ENCODE measurements around the gene HECTD4.
A peak's percentile ranks its signal among the peaks of the same experiment; 100 is the strongest.
"Not testable (repeated sequence)": the region's sequence is repeated elsewhere in the genome, so short reads cannot be mapped to it uniquely, and the experiment has no call there.

Gene HECTD4

DNA sequence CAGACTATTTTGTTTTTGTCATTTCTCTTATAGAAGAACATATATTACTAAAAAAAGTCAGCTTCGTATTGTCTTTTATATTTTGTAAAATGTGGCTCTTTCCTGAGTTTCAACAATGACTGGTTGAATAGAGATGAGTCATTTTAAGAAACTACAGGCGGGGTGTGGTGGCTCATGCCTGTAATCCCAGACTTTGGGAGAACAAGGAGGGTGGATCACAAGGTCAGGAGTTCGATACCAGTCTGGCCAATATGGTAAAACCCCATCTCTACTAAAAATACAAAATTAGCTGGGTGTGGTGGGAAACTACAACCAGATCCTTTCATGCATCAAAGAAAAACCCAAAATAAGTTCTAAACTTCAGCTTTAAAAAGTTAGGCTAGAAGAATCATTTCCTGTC is 28.8 kb downstream of the HECTD4 start:
- no peaks in the 10 kb centered on the region for H3K27me3 ChIP-seq (ENCODE audit: control insufficient read depth, insufficient read depth, low read length)
- H3K9ac ChIP-seq (ENCODE audit: low read depth, low read length), result no peak overlapping the region
- H3K36me3 ChIP-seq (ENCODE audit: control insufficient read depth, insufficient read depth, low read length), result no peaks in the 10 kb centered on the region
- H3K9me3 ChIP-seq (ENCODE audit: control insufficient read depth, insufficient read depth, low read length), result no peaks in the 10 kb centered on the region
- no peak overlapping the region for H3K4me3 ChIP-seq (ENCODE audit: low read depth, low read length)
- H3K4me1 ChIP-seq (ENCODE audit: control insufficient read depth, insufficient read depth, low read length), result peaks cover 9% of the 10 kb centered on the region; the same call in 1 of the 2 replicates
- H3K27ac ChIP-seq (ENCODE audit: low read depth, low read length), result no peak overlapping the region

DNA sequence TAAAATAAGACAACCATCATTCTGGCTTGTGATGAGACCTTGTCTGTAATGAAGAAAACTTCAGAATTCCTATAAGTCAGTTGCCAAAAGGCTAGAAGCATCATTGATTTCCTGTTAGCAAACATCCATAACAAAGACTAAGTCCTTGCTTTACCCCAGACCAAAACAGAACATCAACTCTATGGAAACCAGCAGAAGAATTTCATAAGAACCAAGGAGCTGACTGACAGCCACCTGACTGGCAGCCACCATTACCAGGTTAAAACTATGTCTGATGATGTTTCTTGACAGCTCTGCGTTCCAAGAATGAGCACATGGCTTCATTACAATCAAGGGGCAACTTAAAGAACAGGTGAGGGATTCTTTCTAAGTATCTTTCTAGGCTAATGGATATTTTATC is 29.3 kb downstream of the HECTD4 start:
- Histone ChIP-seq H3K27ac (ENCODE audit: low read depth, low read length) (peak overlapping the region; percentile 40), H3K36me3 (ENCODE audit: control insufficient read depth, insufficient read depth, low read length) (no peaks in the 10 kb centered on the region), H3K27me3 (ENCODE audit: control insufficient read depth, insufficient read depth, low read length) (no peaks in the 10 kb centered on the region), H3K9ac (ENCODE audit: low read depth, low read length) (no peak overlapping the region), H3K4me1 (ENCODE audit: control insufficient read depth, insufficient read depth, low read length) (peaks cover 9% of the 10 kb centered on the region; the same call in 1 of the 2 replicates), H3K4me3 (ENCODE audit: low read depth, low read length) (no peak overlapping the region), H3K9me3 (ENCODE audit: control insufficient read depth, insufficient read depth, low read length) (no peaks in the 10 kb centered on the region)

DNA sequence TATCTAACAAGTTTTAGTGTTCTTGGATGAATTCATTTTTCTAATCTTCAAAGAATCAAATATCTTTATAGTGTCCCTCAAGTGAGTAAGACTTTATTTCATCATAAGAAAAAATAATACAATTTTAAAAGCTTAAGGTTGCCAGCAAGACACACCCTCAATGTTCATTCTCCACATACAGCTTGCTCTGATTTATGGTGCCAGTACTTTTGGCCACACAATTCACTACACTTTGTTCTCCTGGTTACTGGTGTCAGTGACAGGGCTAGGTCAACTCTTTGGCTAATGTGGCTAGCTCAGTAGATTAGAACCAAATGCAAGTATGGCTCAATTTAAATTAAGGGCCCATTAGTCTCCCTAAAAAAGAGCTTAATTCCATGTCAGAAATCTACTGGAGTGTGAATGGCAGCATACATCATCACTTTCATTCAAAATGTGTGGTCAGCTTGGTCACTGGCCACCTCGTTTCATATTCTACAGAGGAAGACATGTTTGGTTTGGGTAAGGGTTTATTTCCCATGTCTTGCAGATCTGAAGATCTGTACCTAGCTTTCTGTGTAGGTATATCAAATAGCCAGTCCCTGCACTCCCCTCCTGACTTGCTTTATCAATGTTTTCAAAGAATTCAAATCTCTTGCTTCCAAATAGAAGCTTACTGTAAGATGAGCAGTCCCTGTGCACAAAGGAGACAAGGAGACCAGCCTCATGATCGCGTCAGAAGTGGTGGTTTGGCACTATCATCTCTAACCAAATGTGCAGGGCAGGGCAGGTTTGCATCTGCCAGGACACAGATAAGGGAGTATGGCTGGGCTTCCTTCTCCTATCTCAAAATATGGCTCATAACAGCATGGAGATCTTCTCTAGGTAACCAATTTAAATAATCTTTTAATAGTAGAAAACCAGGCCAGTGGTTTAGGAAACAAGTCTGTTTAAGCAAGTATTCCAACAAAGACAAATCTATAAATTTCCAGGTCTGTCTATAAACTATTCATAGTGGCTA is 31.3 kb downstream of the HECTD4 start:
- Histone ChIP-seq H3K27me3 (ENCODE audit: control insufficient read depth, insufficient read depth, low read length) (no peaks in the 10 kb centered on the region), H3K36me3 (ENCODE audit: control insufficient read depth, insufficient read depth, low read length) (no peaks in the 10 kb centered on the region), H3K27ac (ENCODE audit: low read depth, low read length) (no peak overlapping the region), H3K4me3 (ENCODE audit: low read depth, low read length) (no peak overlapping the region), H3K4me1 (ENCODE audit: control insufficient read depth, insufficient read depth, low read length) (peaks cover 27% of the 10 kb centered on the region), H3K9ac (ENCODE audit: low read depth, low read length) (no peak overlapping the region), H3K9me3 (ENCODE audit: control insufficient read depth, insufficient read depth, low read length) (no peaks in the 10 kb centered on the region)

DNA sequence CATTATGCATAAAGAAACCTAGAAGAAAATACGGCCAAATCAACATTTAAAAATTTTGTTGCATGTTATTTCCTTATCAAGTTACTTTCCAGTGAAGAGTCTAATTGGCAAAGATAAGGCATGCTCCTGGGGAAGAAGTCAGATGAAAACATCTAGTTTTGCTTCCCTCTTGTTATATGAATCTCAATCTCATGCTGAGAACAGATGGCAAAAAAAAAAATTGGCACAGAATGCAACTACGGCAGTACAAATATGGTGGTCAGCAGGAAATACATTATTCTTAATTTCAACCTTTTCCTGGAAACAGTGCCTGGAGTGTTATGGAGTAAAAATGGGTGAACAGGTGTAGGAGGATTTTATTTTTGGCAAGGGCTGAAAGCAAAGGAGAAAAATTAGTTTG is 32.8 kb downstream of the HECTD4 start:
- no peak overlapping the region for H3K27ac ChIP-seq (ENCODE audit: low read depth, low read length)
- no peaks in the 10 kb centered on the region for H3K36me3 ChIP-seq (ENCODE audit: control insufficient read depth, insufficient read depth, low read length)
- H3K9me3 ChIP-seq (ENCODE audit: control insufficient read depth, insufficient read depth, low read length), result no peaks in the 10 kb centered on the region
- no peaks in the 10 kb centered on the region for H3K27me3 ChIP-seq (ENCODE audit: control insufficient read depth, insufficient read depth, low read length)
- peaks cover 29% of the 10 kb centered on the region for H3K4me1 ChIP-seq (ENCODE audit: control insufficient read depth, insufficient read depth, low read length)
- H3K4me3 ChIP-seq (ENCODE audit: low read depth, low read length), result no peak overlapping the region
- H3K9ac ChIP-seq (ENCODE audit: low read depth, low read length), result no peak overlapping the region

DNA sequence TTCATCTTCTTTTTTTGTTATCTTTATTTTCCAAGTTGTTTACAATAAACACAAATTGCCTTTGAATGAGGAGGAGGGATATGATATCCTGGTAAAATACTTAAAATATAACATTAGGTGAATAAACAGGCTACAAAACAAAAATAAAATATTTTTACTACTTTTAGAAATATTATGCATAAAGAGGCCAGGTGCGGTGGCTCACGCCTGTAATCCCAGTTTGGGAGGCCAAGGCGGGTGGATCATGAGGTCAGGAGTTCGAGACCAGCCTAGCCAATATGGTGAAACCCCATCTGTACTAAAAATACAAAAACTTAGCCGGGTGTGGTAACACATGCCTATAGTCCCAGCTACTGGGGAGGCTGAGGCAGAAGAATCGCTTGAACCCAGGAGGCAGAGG is 33.3 kb downstream of the HECTD4 start:
- H3K27me3 ChIP-seq (ENCODE audit: control insufficient read depth, insufficient read depth, low read length); H3K27ac ChIP-seq (ENCODE audit: low read depth, low read length); H3K36me3 ChIP-seq (ENCODE audit: control insufficient read depth, insufficient read depth, low read length); H3K4me3 ChIP-seq (ENCODE audit: low read depth, low read length); H3K9ac ChIP-seq (ENCODE audit: low read depth, low read length); H3K9me3 ChIP-seq (ENCODE audit: control insufficient read depth, insufficient read depth, low read length): not testable (repeated sequence)
- peaks cover 34% of the 10 kb centered on the region for H3K4me1 ChIP-seq (ENCODE audit: control insufficient read depth, insufficient read depth, low read length)

DNA sequence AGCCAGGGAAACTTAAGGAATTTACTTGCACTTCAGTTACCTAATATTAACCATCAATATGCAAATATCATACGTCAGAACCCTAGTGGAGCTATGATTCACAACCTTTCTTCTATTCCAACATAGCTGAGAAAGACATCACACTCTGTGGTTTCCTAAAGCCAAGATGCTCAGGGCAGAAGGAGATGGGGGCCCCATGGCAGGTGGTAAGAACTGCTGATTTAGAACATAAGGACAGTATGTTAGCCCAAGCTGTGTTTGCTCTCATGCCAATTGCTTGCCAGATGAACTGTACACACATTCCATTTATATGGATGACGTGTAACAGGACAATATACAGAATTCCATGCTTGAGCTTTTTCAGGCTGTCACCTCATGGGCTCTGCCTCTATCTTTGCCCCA is 34.6 kb downstream of the HECTD4 start:
- no peak overlapping the region for H3K27ac ChIP-seq (ENCODE audit: low read depth, low read length)
- no peaks in the 10 kb centered on the region for H3K9me3 ChIP-seq (ENCODE audit: control insufficient read depth, insufficient read depth, low read length)

DNA sequence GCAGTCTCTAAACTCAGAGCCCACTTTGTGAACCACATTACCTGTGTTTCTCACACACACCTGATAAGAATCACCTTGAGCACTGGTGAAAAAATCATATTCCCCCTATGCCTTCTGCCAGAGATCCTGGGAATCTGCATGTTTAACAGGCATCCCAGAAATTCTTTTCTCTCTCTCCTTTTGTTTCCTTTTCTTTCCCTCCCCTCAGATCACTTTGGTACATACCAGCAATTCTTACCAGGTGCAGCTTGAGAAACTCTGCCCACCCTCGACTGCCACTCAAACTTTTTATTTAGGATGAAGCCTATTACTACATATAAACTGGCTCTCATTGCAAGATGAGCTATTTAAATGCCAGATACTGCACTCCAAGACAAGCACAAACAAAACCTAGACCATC is 36.0 kb downstream of the HECTD4 start:
- Histone ChIP-seq H3K27ac (ENCODE audit: low read depth, low read length) (peak overlapping the region; percentile 48), H3K9ac (ENCODE audit: low read depth, low read length) (no peak overlapping the region), H3K9me3 (ENCODE audit: control insufficient read depth, insufficient read depth, low read length) (no peaks in the 10 kb centered on the region), H3K4me3 (ENCODE audit: low read depth, low read length) (no peak overlapping the region), H3K36me3 (ENCODE audit: control insufficient read depth, insufficient read depth, low read length) (no peaks in the 10 kb centered on the region), H3K4me1 (ENCODE audit: control insufficient read depth, insufficient read depth, low read length) (peaks cover 34% of the 10 kb centered on the region), H3K27me3 (ENCODE audit: control insufficient read depth, insufficient read depth, low read length) (no peaks in the 10 kb centered on the region)

More for the DNA sequence above, 34.6 kb downstream of the HECTD4 start:
- Histone ChIP-seq H3K4me3 (ENCODE audit: low read depth, low read length) (no peak overlapping the region), H3K4me1 (ENCODE audit: control insufficient read depth, insufficient read depth, low read length) (peaks cover 29% of the 10 kb centered on the region), H3K27me3 (ENCODE audit: control insufficient read depth, insufficient read depth, low read length) (no peaks in the 10 kb centered on the region), H3K9ac (ENCODE audit: low read depth, low read length) (no peak overlapping the region), H3K36me3 (ENCODE audit: control insufficient read depth, insufficient read depth, low read length) (no peaks in the 10 kb centered on the region)

DNA sequence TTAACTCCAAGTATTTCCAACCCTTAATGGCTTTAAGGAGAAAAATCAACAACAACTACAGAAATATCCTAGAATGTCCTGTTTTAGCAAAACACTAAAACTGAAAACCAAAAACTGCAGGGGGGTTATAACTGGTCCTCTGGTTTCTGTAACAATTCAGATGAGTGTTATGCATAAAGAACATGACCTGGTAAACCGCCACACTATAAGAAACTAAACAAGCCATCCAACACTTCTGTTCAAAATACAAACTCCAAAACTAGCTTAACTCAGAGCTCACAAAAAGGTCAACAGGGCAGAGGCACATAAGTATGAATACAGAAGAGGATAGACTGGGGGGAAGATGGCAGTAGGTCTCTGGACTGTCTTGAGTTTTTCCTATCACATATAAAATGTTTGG is 38.0 kb downstream of the HECTD4 start:
- H3K9me3 ChIP-seq (ENCODE audit: control insufficient read depth, insufficient read depth, low read length), result no peaks in the 10 kb centered on the region
- H3K4me1 ChIP-seq (ENCODE audit: control insufficient read depth, insufficient read depth, low read length), result peaks cover 36% of the 10 kb centered on the region
- no peaks in the 10 kb centered on the region for H3K27me3 ChIP-seq (ENCODE audit: control insufficient read depth, insufficient read depth, low read length)
- H3K27ac ChIP-seq (ENCODE audit: low read depth, low read length), result no peak overlapping the region
- no peak overlapping the region for H3K4me3 ChIP-seq (ENCODE audit: low read depth, low read length)
- H3K36me3 ChIP-seq (ENCODE audit: control insufficient read depth, insufficient read depth, low read length), result no peaks in the 10 kb centered on the region
- no peak overlapping the region for H3K9ac ChIP-seq (ENCODE audit: low read depth, low read length)

DNA sequence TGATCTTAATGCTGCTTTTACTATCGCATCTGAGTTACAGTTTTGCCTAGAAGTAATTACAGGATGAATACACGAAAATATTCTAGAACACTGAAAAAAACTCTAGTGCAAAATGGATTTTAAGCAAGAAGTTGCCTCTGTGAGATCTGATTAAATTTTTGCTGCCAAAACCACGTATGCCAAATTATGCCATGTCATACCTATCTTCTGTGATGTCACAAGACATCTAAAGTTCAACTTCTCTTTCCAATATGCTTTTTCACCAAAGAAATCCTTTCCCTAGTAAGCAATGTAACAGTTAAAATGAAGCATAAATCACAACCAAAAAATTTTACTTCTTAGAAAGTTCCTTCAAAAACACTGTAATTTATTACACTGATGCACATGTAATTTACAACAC is 39.6 kb downstream of the HECTD4 start:
- Histone ChIP-seq H3K9me3 (ENCODE audit: control insufficient read depth, insufficient read depth, low read length) (no peaks in the 10 kb centered on the region), H3K27ac (ENCODE audit: low read depth, low read length) (no peak overlapping the region), H3K4me1 (ENCODE audit: control insufficient read depth, insufficient read depth, low read length) (peaks cover 33% of the 10 kb centered on the region), H3K4me3 (ENCODE audit: low read depth, low read length) (no peak overlapping the region), H3K9ac (ENCODE audit: low read depth, low read length) (no peak overlapping the region), H3K27me3 (ENCODE audit: control insufficient read depth, insufficient read depth, low read length) (no peaks in the 10 kb centered on the region), H3K36me3 (ENCODE audit: control insufficient read depth, insufficient read depth, low read length) (no peaks in the 10 kb centered on the region)

DNA sequence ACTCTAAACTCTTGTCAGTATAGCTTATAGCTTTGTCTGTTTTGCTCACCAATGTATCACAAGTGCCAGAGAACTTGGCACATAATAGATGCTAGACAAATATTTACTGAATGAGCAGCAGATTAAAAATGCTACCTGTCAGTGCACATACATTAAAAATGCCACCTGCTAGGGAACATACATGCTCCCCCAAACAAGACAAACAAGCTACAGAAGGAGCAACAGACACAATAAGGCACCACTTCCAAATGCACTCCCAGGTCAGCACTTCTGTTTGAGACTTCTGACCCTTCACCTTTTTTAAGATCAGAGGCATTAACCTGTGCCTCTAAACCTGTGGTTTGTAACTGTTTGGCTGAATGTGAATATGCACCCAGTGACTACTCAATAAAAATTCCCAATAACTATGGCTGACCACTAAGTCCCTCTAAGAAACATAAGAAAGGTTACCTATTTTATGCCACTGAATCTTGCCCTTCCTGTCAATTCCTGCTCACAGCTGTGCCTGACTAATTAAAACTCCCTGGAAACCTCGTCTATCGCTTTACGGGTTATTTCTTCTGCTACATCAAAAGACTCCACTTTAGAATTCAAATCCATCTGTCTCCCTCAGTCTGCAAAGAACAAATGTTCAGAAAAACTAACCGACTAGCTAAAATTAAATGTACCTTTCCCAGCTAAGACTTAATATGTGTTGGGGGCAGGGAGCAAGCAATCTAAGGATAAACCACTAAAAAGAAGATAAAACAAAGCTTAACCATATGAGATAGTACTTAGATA is 41.0 kb downstream of the HECTD4 start:
- Histone ChIP-seq H3K27me3 (ENCODE audit: control insufficient read depth, insufficient read depth, low read length) (no peaks in the 10 kb centered on the region), H3K4me1 (ENCODE audit: control insufficient read depth, insufficient read depth, low read length) (peaks cover 22% of the 10 kb centered on the region), H3K9ac (ENCODE audit: low read depth, low read length) (no peak overlapping the region), H3K36me3 (ENCODE audit: control insufficient read depth, insufficient read depth, low read length) (no peaks in the 10 kb centered on the region), H3K27ac (ENCODE audit: low read depth, low read length) (no peak overlapping the region), H3K9me3 (ENCODE audit: control insufficient read depth, insufficient read depth, low read length) (no peaks in the 10 kb centered on the region), H3K4me3 (ENCODE audit: low read depth, low read length) (no peak overlapping the region)

DNA sequence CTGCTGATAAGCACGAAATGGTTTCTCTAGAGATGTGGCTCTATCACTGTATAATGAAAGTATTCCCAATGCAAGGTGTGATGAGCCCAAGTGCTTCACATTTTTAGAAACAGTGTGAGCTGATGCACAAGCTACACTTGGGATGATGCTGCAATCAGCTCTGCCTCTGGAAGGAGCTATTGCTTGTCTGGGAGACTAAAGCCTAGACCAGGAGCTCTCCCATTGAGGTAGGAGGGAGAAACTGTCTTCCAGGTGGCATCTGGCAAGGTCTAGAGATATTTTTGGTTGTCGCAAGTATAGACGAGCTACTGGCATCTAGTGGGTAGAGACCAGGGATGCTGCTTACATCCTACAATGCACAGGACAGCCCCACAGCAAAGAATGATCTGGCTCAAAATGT is 42.0 kb downstream of the HECTD4 start:
- no peaks in the 10 kb centered on the region for H3K27me3 ChIP-seq (ENCODE audit: control insufficient read depth, insufficient read depth, low read length)
- H3K4me1 ChIP-seq (ENCODE audit: control insufficient read depth, insufficient read depth, low read length), result peaks cover 16% of the 10 kb centered on the region
- no peak overlapping the region for H3K9ac ChIP-seq (ENCODE audit: low read depth, low read length)
- H3K9me3 ChIP-seq (ENCODE audit: control insufficient read depth, insufficient read depth, low read length), result no peaks in the 10 kb centered on the region
- no peak overlapping the region for H3K4me3 ChIP-seq (ENCODE audit: low read depth, low read length)
- H3K36me3 ChIP-seq (ENCODE audit: control insufficient read depth, insufficient read depth, low read length), result no peaks in the 10 kb centered on the region
- H3K27ac ChIP-seq (ENCODE audit: low read depth, low read length), result no peak overlapping the region
